GM12801 (cell line): ENCODE measurements around the gene FKBP3.

Experiments used
- CTCF ChIP-seq: IDR thresholded peaks from one replicate; pipeline ENCODE4 v1.5.1; 2011; ENCODE audit warnings: control low read depth; ENCODE audit not compliant: insufficient read length; ENCODE audit errors: extremely low read depth

The FKBP3 gene

GRCh38 chr14:45072126-45072525, 62.2 kb downstream of the FKBP3 start:
- TF ChIP-seq CTCF: no peak

GRCh38 chr14:45070215-45070614, 64.1 kb downstream of the FKBP3 start:
- TF ChIP-seq CTCF: no peak

- no peak for TF ChIP-seq CTCF
Measured at GRCh38 chr14:45068396-45068795, 65.9 kb downstream of the FKBP3 start.

GRCh38 chr14:45066667-45067066, 67.6 kb downstream of the FKBP3 start:
- no peak for TF ChIP-seq CTCF

GRCh38 chr14:45065956-45066355, 68.3 kb downstream of the FKBP3 start:
- no peak for TF ChIP-seq CTCF
